H9 (cell line): ENCODE data around the gene HDHD3. TPM values are rescaled to one million over a fixed set of nuclear protein-coding genes. Genes with fewer than 3 reads are reported as not detected.

ENCODE experiments used
- DNase-seq: peaks from one replicate; pipeline ENCODE4 v3.0.0-alpha.2; 2017
- H2AFZ ChIP-seq: one replicate; pipeline ENCODE4 v1.6.1; 2013; ENCODE audit warnings: mild to moderate bottlenecking, low read length, control low read depth, moderate library complexity
- H2AK5ac ChIP-seq: 2 replicates; pipeline ENCODE4 v1.6.1; 2013; ENCODE audit warnings: low read length, control low read depth, mixed read lengths; ENCODE audit not compliant: insufficient read length
- H2BK120ac ChIP-seq: one replicate; pipeline ENCODE4 v1.6.1; 2013; ENCODE audit warnings: low read depth, mild to moderate bottlenecking, low read length, control low read depth, inconsistent platforms; ENCODE audit not compliant: poor library complexity, severe bottlenecking
- H2BK12ac ChIP-seq: 2 replicates; pipeline ENCODE4 v1.6.1; 2013; ENCODE audit warnings: low read length, control low read depth, mixed read lengths, low read depth; ENCODE audit not compliant: insufficient read length
- H2BK15ac ChIP-seq: 2 replicates; pipeline ENCODE4 v1.6.1; 2013; ENCODE audit warnings: low read depth, low read length, control low read depth
- H2BK20ac ChIP-seq: one replicate; pipeline ENCODE4 v1.6.1; 2013; ENCODE audit warnings: low read depth, mild to moderate bottlenecking, low read length, control low read depth, inconsistent platforms; ENCODE audit not compliant: poor library complexity, severe bottlenecking
- H2BK5ac ChIP-seq: 2 replicates; pipeline ENCODE4 v1.6.1; 2013; ENCODE audit warnings: low read length, control low read depth, mixed read lengths; ENCODE audit not compliant: insufficient read length
- H3K14ac ChIP-seq: 2 replicates; pipeline ENCODE4 v1.6.1; 2013; ENCODE audit warnings: low read length, control low read depth; ENCODE audit not compliant: insufficient read depth
- H3K18ac ChIP-seq: 2 replicates; pipeline ENCODE4 v1.6.1; 2013; ENCODE audit warnings: low read depth, mild to moderate bottlenecking, mixed read lengths, low read length, control low read depth; ENCODE audit not compliant: insufficient read length
- H3K23ac ChIP-seq: 2 replicates; pipeline ENCODE4 v1.6.1; 2013; ENCODE audit warnings: low read length, control low read depth, mixed read lengths, low read depth; ENCODE audit not compliant: insufficient read length
- H3K23me2 ChIP-seq: 2 replicates; pipeline ENCODE4 v1.6.1; 2013; ENCODE audit warnings: low read depth, mild to moderate bottlenecking, mixed read lengths, low read length, control low read depth; ENCODE audit not compliant: insufficient read length, poor library complexity, severe bottlenecking
- H3K27ac ChIP-seq: 2 replicates; pipeline ENCODE4 v1.5.1; 2013; ENCODE audit warnings: low read length, control low read depth, mixed read lengths, low read depth; ENCODE audit not compliant: insufficient read length
- H3K27me3 ChIP-seq: 2 replicates; pipeline ENCODE4 v1.6.1; 2013; ENCODE audit warnings: low read length, control low read depth, inconsistent platforms; ENCODE audit not compliant: insufficient read depth
- H3K4ac ChIP-seq: 2 replicates; pipeline ENCODE4 v1.6.1; 2013; ENCODE audit warnings: low read depth, mild to moderate bottlenecking, control low read depth, inconsistent platforms, low read length, moderate library complexity
- H3K4me1 ChIP-seq: 2 replicates; pipeline ENCODE4 v1.6.1; 2013; ENCODE audit warnings: low read length, control low read depth, inconsistent platforms; ENCODE audit not compliant: insufficient read depth
- H3K4me2 ChIP-seq: 2 replicates; pipeline ENCODE4 v1.6.1; 2013; ENCODE audit warnings: low read length, control low read depth, mixed read lengths; ENCODE audit not compliant: insufficient read length, insufficient read depth
- H3K56ac ChIP-seq: 2 replicates; pipeline ENCODE4 v1.6.1; 2013; ENCODE audit warnings: low read depth, mild to moderate bottlenecking, mixed read lengths, low read length, control low read depth; ENCODE audit not compliant: insufficient read length
- H3K79me1 ChIP-seq: 2 replicates; pipeline ENCODE4 v1.6.1; 2013; ENCODE audit warnings: low read depth, mild to moderate bottlenecking, moderate library complexity, low read length, control low read depth, inconsistent platforms; ENCODE audit not compliant: insufficient read depth, poor library complexity, severe bottlenecking
- H3K79me2 ChIP-seq: 2 replicates; pipeline ENCODE4 v1.6.1; 2013; ENCODE audit warnings: low read length, control low read depth, inconsistent platforms; ENCODE audit not compliant: insufficient read depth
- H3K9ac ChIP-seq: 2 replicates; pipeline ENCODE4 v1.6.1; 2013; ENCODE audit warnings: low read length, control low read depth, mixed read lengths; ENCODE audit not compliant: insufficient read length; ENCODE audit errors: extremely low read depth
- H3K9me3 ChIP-seq: one replicate; pipeline ENCODE4 v1.6.1; 2013; ENCODE audit warnings: low read depth, low read length, inconsistent platforms; ENCODE audit not compliant: control insufficient read depth
- H3T11ph ChIP-seq: one replicate; pipeline ENCODE4 v1.6.1; 2013; ENCODE audit warnings: mild to moderate bottlenecking, low read length, control low read depth, inconsistent platforms
- H4K20me1 ChIP-seq: one replicate; pipeline ENCODE4 v1.6.1; 2013; ENCODE audit not compliant: control insufficient read depth, insufficient read length, insufficient read depth
- H4K5ac ChIP-seq: 2 replicates; pipeline ENCODE4 v1.6.1; 2013; ENCODE audit warnings: low read depth, mild to moderate bottlenecking, mixed read lengths, low read length, control low read depth; ENCODE audit not compliant: insufficient read length
- H4K8ac ChIP-seq: replicated peaks from 2 replicates; pipeline ENCODE4 v1.6.1; 2013; ENCODE audit warnings: low read length, control low read depth, mixed read lengths, low read depth; ENCODE audit not compliant: insufficient read length
- H4K91ac ChIP-seq: 2 replicates; pipeline ENCODE4 v1.6.1; 2013; ENCODE audit warnings: low read depth, mild to moderate bottlenecking, moderate library complexity, mixed read lengths, low read length, control low read depth; ENCODE audit not compliant: insufficient read length
- H3K27ac Mint-ChIP-seq, 3 experiments: 2 replicates in 2 of 3; 3 replicates in 1 of 3; pipeline ENCODE4 v1.8.0; 2020 to 2021; ENCODE audit warnings: mixed read lengths in 3 of 3, mild to moderate bottlenecking in 1 of 3, moderate library complexity in 1 of 3
- H3K27me3 Mint-ChIP-seq: 2 replicates; pipeline ENCODE4 v1.8.0; 2021; ENCODE audit warnings: low read depth, mild to moderate bottlenecking, moderate library complexity, mixed read lengths
- H3K36me3 Mint-ChIP-seq, 3 experiments: 2 replicates in 2 of 3; 3 replicates in 1 of 3; pipeline ENCODE4 v1.8.0; 2020 to 2021; ENCODE audit warnings: low read depth in 3 of 3, mixed read lengths in 3 of 3; ENCODE audit not compliant: insufficient read depth in 1 of 3
- H3K4me1 Mint-ChIP-seq, 2 experiments: 2 replicates each; pipeline ENCODE4 v1.8.0; 2020; ENCODE audit warnings: mixed read lengths in 2 of 2
- H3K4me3 Mint-ChIP-seq, 2 experiments: 2 replicates in 1 of 2; 3 replicates in 1 of 2; pipeline ENCODE4 v1.8.0; 2020 to 2021; ENCODE audit warnings: mild to moderate bottlenecking in 2 of 2, mixed read lengths in 2 of 2, moderate library complexity in 1 of 2
- H3K9me3 Mint-ChIP-seq, 2 experiments: 2 replicates in 1 of 2; 3 replicates in 1 of 2; pipeline ENCODE4 v1.8.0; 2020; ENCODE audit warnings: mild to moderate bottlenecking in 2 of 2, mixed read lengths in 2 of 2, moderate library complexity in 1 of 2
- WGBS: extraction: QIAGEN DNeasy Blood & Tissue Kit; methylation state at CpG from one replicate; pipeline ENCODE4 v1.1.7; 2013; ENCODE audit warnings: missing lambda C conversion rate, low lambda C conversion rate, mixed read lengths; ENCODE audit not compliant: insufficient read length; ENCODE audit errors: extremely low coverage; 5-methylcytosine and 5-hydroxymethylcytosine counted together
- total RNA-seq: library from RNA; stranded (reverse); gene quantifications from 2 replicates; pipeline ENCODE4 v1.2.1, GENCODE V29; 2021
- TF ChIP-seq, protein P1 (sequence below): fragments of 200-600 bp; sonication (generic); conservative IDR thresholded peaks from 3 replicates; pipeline ENCODE4 v1.8.0; 2021; ENCODE audit warnings: antibody characterized with exemption, mild to moderate bottlenecking

HDHD3 gene
- total RNA-seq, 1 experiment from 2014 or later: 10.9 TPM

DNA sequence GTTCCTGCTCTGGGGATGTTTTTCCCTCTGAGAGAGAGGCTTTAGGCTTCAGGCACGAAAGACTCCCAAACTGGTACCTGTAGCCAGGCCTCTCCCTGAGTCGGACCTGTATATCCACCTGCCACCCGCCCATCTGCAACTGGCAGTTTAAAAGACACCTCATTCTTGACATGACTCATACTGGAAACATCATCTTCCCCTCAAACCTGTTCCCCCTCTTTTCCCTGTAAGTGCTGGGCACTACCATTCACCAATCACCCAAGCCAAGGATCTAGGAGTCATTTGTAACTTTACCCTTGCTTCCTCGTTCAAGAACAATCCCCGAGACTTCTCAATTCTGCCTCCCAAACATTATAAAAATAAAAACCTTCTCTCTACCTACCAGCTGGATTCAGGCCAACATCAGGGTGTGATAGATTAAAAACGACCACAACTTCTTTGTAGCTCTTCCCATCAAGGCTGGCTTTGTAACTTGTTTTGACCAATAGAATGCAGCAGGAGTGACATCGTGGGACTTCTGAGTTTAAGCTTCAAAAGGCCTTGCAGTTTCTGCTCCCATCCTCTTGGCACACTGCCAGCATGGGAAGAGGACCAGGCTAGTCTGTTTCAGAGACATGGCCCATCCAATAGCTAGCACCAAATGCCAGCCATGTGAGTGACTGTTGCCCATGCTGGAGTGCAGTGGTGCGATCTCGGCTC is 34.9 kb downstream of the HDHD3 start:
- Mint-ChIP-seq H3K4me3 (no peak overlapping the region), H3K36me3 (no peaks in the 10 kb centered on the region), H3K27me3 (peaks cover 40% of the 10 kb centered on the region), H3K4me1 (peaks cover 0 to 7% of the 10 kb centered on the region in 2 experiments), H3K27ac (no peak overlapping the region), H3K9me3 (no peaks in the 10 kb centered on the region; a peak in 1 of 5 replicates)
- no peak overlapping the region for H3K4me2 ChIP-seq
- H3K18ac ChIP-seq: no peak overlapping the region
- no peak overlapping the region for H2BK120ac ChIP-seq
- no peak overlapping the region for H2BK5ac ChIP-seq
- H4K8ac ChIP-seq: no peak overlapping the region
- H3K4ac ChIP-seq: no peak overlapping the region
- no peak overlapping the region for H2BK15ac ChIP-seq
- no peak overlapping the region for H3K9ac ChIP-seq
- no peak overlapping the region for H3K27ac ChIP-seq
- no peak overlapping the region for H4K5ac ChIP-seq
- no CpG with 5 or more reads among the region's 9 CpGs for WGBS
- TF ChIP-seq, protein P1, sequence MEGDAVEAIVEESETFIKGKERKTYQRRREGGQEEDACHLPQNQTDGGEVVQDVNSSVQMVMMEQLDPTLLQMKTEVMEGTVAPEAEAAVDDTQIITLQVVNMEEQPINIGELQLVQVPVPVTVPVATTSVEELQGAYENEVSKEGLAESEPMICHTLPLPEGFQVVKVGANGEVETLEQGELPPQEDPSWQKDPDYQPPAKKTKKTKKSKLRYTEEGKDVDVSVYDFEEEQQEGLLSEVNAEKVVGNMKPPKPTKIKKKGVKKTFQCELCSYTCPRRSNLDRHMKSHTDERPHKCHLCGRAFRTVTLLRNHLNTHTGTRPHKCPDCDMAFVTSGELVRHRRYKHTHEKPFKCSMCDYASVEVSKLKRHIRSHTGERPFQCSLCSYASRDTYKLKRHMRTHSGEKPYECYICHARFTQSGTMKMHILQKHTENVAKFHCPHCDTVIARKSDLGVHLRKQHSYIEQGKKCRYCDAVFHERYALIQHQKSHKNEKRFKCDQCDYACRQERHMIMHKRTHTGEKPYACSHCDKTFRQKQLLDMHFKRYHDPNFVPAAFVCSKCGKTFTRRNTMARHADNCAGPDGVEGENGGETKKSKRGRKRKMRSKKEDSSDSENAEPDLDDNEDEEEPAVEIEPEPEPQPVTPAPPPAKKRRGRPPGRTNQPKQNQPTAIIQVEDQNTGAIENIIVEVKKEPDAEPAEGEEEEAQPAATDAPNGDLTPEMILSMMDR: no peak
- H2BK20ac ChIP-seq: no peak overlapping the region
- no peak overlapping the region for H2AK5ac ChIP-seq
- no peak overlapping the region for H2BK12ac ChIP-seq
- H4K91ac ChIP-seq: no peak overlapping the region
- H3K27me3 ChIP-seq: no peaks in the 10 kb centered on the region; the same call in 1 of the 2 replicates
- H3K23me2 ChIP-seq: peaks cover 9% of the 10 kb centered on the region
- H3K14ac ChIP-seq: no peak overlapping the region
- H3K79me1 ChIP-seq: no peaks in the 10 kb centered on the region
- no peaks in the 10 kb centered on the region for H3K9me3 ChIP-seq
- no peaks in the 10 kb centered on the region for H4K20me1 ChIP-seq
- H3K4me1 ChIP-seq: no peaks in the 10 kb centered on the region
- no peaks in the 10 kb centered on the region for H3K79me2 ChIP-seq
- no peak overlapping the region for H3K23ac ChIP-seq
- no peak overlapping the region for H3T11ph ChIP-seq
- H2AFZ ChIP-seq: no peak overlapping the region
- no peak overlapping the region for H3K56ac ChIP-seq
- DNase-seq: no peak
